Caco-2 (cell line): ENCODE measurements around the gene ENDOV. TPM values are rescaled to one million over a fixed set of nuclear protein-coding genes. Genes with fewer than 3 reads are reported as not detected.

Experiments
- BruUV-seq: library from RNA; stranded (reverse); fragments of 400-500 nt; replicated peaks from 2 replicates; lab custom pipeline; 2021; lab: Mats Ljungman, UMichigan
- CTCF ChIA-PET: fragments of 300-600 bp; sonication (Branson Sonifier 250); formaldehyde crosslinking; loops from one replicate; lab custom pipeline; 2022; ENCODE audit warnings: antibody characterized with exemption; lab: Charles Lee
- POLR2A ChIA-PET: fragments of 300-600 bp; sonication (Branson Sonifier 250); formaldehyde crosslinking; loops from one replicate; lab custom pipeline; 2022; ENCODE audit warnings: antibody characterized with exemption; lab: Charles Lee
- DNase-seq, 2 experiments: peaks; one replicate each; pipeline versions ENCODE4 v3.0.0 to v3.0.0-alpha.2; 2020 to 2022
- H3K27me3 ChIP-seq: replicated peaks from 2 replicates; pipeline ENCODE4 v1.6.0; 2011; ENCODE audit warnings: low read length; ENCODE audit not compliant: control insufficient read depth, insufficient read depth
- H3K36me3 ChIP-seq: 2 replicates; pipeline ENCODE4 v1.5.1; 2011; ENCODE audit warnings: low read length; ENCODE audit not compliant: control insufficient read depth, insufficient read depth
- H3K4me1 ChIP-seq: fragments of 250-450 bp; sonication (Bioruptor Pico); 2 replicates; pipeline ENCODE4 v1.5.1; 2020; ENCODE audit warnings: mild to moderate bottlenecking
- H3K4me3 ChIP-seq: 2 replicates; pipeline ENCODE4 v1.5.1; 2011; ENCODE audit warnings: low read depth, mild to moderate bottlenecking, control low read depth, low read length
- H3K9me3 ChIP-seq: fragments of 250-450 bp; sonication (Bioruptor Pico); 2 replicates; pipeline ENCODE4 v1.5.1; 2020; ENCODE audit warnings: mild to moderate bottlenecking, moderate library complexity
- H3K27ac Mint-ChIP-seq: one replicate; pipeline ENCODE4 v1.8.0; 2022; ENCODE audit warnings: mixed read lengths; ENCODE audit not compliant: unreplicated experiment
- H3K27me3 Mint-ChIP-seq: one replicate; pipeline ENCODE4 v1.8.0; 2022; ENCODE audit warnings: mixed read lengths; ENCODE audit not compliant: insufficient read depth, unreplicated experiment
- H3K36me3 Mint-ChIP-seq: one replicate; pipeline ENCODE4 v1.8.0; 2022; ENCODE audit warnings: mild to moderate bottlenecking, mixed read lengths; ENCODE audit not compliant: insufficient read depth, unreplicated experiment
- H3K4me1 Mint-ChIP-seq: one replicate; pipeline ENCODE4 v1.8.0; 2022; ENCODE audit warnings: low read depth, mixed read lengths; ENCODE audit not compliant: unreplicated experiment
- H3K4me3 Mint-ChIP-seq: one replicate; pipeline ENCODE4 v1.8.0; 2022; ENCODE audit warnings: mild to moderate bottlenecking, moderate library complexity, mixed read lengths; ENCODE audit not compliant: unreplicated experiment
- H3K9me3 Mint-ChIP-seq: one replicate; pipeline ENCODE4 v1.8.0; 2022; ENCODE audit warnings: mixed read lengths; ENCODE audit not compliant: unreplicated experiment
- CTCF ChIP-seq, 2 experiments: fragments of 200-600 bp in 1 of 2; IDR thresholded peaks; 1 replicate in 1 of 2; 2 replicates in 1 of 2; pipeline versions ENCODE4 v1.5.1 to v1.8.0; 2011 to 2022; ENCODE audit warnings: antibody characterized with exemption in 1 of 2, control low read depth in 1 of 2, inconsistent platforms in 1 of 2, low read depth in 1 of 2, low read length in 1 of 2, mild to moderate bottlenecking in 1 of 2, moderate library complexity in 1 of 2; ENCODE audit not compliant: insufficient read depth in 1 of 2, severe bottlenecking in 1 of 2, unreplicated experiment in 1 of 2
- intact Hi-C: fragments of 100-400 bp; cut with micrococcal nuclease; formaldehyde crosslinking; loops from one replicate; pipeline ENCODE4 v1.10.0; 2022; ENCODE audit not compliant: unreplicated experiment
- total RNA-seq: library from RNA; stranded (reverse); gene quantifications from 2 replicates; pipeline ENCODE4 v1.2.3, GENCODE V29; 2022

Gene ENDOV
- total RNA-seq, 1 experiment from 2014 or later, result 21.5 TPM

GRCh38 chr17:80439499-80439898 is 24.5 kb downstream of the ENDOV start:
- Mint-ChIP-seq H3K27me3 (peaks cover 30% of the 10 kb centered on the region), H3K4me1 (no peaks in the 10 kb centered on the region), H3K36me3 (no peaks in the 10 kb centered on the region), H3K9me3 (no peaks in the 10 kb centered on the region), H3K4me3 (no peak overlapping the region), H3K27ac (no peak overlapping the region)
- TF ChIP-seq CTCF (IDR thresholded peaks at IDR 0.05; ENCODE audit: insufficient read depth in 1 of 2, low read depth in 1 of 2, low read length in 1 of 2, severe bottlenecking in 1 of 2, unreplicated experiment in 1 of 2), result no peak
- DNase-seq, result no peak
- Histone ChIP-seq H3K4me1 (no peaks in the 10 kb centered on the region), H3K9me3 (no peaks in the 10 kb centered on the region), H3K36me3 (no peaks in the 10 kb centered on the region), H3K27me3 (peaks cover 2% of the 10 kb centered on the region), H3K4me3 (no peak overlapping the region)
- POLR2A ChIA-PET, result no interaction called here
- CTCF ChIA-PET, result no interaction called here
- BruUV-seq, result no TSS peak
- intact Hi-C loops, result no loop called here

- Mint-ChIP-seq H3K4me3 (no peak overlapping the region), H3K27ac (no peak overlapping the region), H3K4me1 (no peaks in the 10 kb centered on the region), H3K36me3 (no peaks in the 10 kb centered on the region), H3K27me3 (peaks cover 27% of the 10 kb centered on the region), H3K9me3 (no peaks in the 10 kb centered on the region)
- ChIA-PET POLR2A (no interaction called here), CTCF (no interaction called here)
- no peaks in the 10 kb centered on the region for H3K9me3 ChIP-seq
- H3K4me1 ChIP-seq, result no peaks in the 10 kb centered on the region
- no peak for TF ChIP-seq CTCF (IDR thresholded peaks at IDR 0.05; ENCODE audit: insufficient read depth in 1 of 2, low read depth in 1 of 2, low read length in 1 of 2, severe bottlenecking in 1 of 2, unreplicated experiment in 1 of 2)
- H3K36me3 ChIP-seq, result no peaks in the 10 kb centered on the region
- no peak overlapping the region for H3K4me3 ChIP-seq
- peaks cover under 1% of the 10 kb centered on the region for H3K27me3 ChIP-seq
- BruUV-seq, result no TSS peak
- DNase-seq, result peak; percentile 64 to 83
- intact Hi-C loops, result no loop called here
These were observed 26.2 kb downstream of the ENDOV start for GRCh38 chr17:80441133-80441578.

- ChIA-PET POLR2A (no interaction called here), CTCF (interaction anchor here (0.6 kb wide), 1 partner anchor 182 kb away, joined by 4 read pairs; no protein-coding TSS in a partner anchor)
- DNase-seq, result no peak
- BruUV-seq, result no TSS peak
- Histone ChIP-seq H3K4me3 (no peak overlapping the region), H3K9me3 (no peaks in the 10 kb centered on the region), H3K4me1 (no peaks in the 10 kb centered on the region), H3K27me3 (no peaks in the 10 kb centered on the region; the same call in none of the 2 replicates), H3K36me3 (no peaks in the 10 kb centered on the region)
- Mint-ChIP-seq H3K4me1 (no peaks in the 10 kb centered on the region), H3K9me3 (no peaks in the 10 kb centered on the region), H3K27ac (no peak overlapping the region), H3K27me3 (peaks cover 21% of the 10 kb centered on the region), H3K4me3 (no peak overlapping the region), H3K36me3 (no peaks in the 10 kb centered on the region)
- intact Hi-C loops, result no loop called here
- TF ChIP-seq CTCF (IDR thresholded peaks at IDR 0.05; ENCODE audit: insufficient read depth in 1 of 2, low read depth in 1 of 2, low read length in 1 of 2, severe bottlenecking in 1 of 2, unreplicated experiment in 1 of 2), result no peak
These were observed 26.8 kb downstream of the ENDOV start for GRCh38 chr17:80441598-80442322.
